ENCODE results near the gene AP3D1.

DNA sequence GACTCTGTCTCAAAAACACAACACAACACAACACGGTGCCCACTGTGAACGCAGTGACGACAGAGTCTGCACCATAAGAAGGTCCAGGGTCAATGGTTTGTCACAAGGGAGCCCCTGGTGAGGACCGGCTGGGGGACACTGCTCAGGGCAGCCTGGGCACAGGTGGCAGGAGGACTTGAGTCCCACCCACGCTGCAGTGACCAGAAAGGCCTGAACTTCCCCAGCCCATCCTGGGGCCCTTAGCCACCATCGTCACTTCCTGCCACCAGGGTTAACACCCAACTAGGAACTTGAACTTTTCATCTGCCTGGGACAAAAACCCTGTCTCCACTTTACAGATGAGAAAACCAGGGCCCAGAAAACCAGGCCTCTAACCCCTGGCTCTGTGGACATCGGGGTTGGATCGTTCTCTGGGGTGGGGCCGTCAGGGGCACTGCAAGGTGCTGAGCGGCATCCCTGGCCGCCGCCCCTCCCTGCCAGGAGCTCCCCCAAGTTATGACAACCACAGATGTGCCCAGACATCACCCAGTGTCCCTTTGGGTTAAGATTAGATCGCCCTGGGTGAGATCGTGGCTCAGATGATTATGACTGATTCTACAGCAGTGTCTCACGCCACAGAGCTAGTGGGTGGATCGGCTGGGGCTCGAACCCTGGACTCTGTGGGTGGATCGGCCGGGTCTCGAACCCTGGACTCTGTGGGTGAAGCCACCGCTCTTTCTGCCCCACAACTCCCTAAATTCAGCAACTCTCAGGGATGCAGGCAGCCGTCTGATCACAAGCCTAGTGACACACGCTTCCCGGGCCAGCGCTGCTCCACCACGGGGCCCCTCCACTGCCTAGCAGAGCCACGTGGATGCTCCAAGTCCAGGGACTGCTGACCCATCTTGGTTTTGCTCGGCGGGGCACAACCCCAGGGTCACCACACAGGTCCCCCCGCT, 69.2 kb downstream of the AP3D1 start:
- TF ChIP-seq, protein P1, sequence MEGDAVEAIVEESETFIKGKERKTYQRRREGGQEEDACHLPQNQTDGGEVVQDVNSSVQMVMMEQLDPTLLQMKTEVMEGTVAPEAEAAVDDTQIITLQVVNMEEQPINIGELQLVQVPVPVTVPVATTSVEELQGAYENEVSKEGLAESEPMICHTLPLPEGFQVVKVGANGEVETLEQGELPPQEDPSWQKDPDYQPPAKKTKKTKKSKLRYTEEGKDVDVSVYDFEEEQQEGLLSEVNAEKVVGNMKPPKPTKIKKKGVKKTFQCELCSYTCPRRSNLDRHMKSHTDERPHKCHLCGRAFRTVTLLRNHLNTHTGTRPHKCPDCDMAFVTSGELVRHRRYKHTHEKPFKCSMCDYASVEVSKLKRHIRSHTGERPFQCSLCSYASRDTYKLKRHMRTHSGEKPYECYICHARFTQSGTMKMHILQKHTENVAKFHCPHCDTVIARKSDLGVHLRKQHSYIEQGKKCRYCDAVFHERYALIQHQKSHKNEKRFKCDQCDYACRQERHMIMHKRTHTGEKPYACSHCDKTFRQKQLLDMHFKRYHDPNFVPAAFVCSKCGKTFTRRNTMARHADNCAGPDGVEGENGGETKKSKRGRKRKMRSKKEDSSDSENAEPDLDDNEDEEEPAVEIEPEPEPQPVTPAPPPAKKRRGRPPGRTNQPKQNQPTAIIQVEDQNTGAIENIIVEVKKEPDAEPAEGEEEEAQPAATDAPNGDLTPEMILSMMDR (IDR thresholded peaks at IDR 0.05): no peak
- TF ChIP-seq POLR2A (IDR thresholded peaks at IDR 0.05): no peak
